NCI-H1092 treated with DMSO at 0.1 percent for 48 hours (cell line): ENCODE data around the gene AKT2.

Experiments used
- DNase-seq: peaks from one replicate; lab custom pipeline; 2025; lab: John Stamatoyannopoulos, UW

AKT2 gene

DNA sequence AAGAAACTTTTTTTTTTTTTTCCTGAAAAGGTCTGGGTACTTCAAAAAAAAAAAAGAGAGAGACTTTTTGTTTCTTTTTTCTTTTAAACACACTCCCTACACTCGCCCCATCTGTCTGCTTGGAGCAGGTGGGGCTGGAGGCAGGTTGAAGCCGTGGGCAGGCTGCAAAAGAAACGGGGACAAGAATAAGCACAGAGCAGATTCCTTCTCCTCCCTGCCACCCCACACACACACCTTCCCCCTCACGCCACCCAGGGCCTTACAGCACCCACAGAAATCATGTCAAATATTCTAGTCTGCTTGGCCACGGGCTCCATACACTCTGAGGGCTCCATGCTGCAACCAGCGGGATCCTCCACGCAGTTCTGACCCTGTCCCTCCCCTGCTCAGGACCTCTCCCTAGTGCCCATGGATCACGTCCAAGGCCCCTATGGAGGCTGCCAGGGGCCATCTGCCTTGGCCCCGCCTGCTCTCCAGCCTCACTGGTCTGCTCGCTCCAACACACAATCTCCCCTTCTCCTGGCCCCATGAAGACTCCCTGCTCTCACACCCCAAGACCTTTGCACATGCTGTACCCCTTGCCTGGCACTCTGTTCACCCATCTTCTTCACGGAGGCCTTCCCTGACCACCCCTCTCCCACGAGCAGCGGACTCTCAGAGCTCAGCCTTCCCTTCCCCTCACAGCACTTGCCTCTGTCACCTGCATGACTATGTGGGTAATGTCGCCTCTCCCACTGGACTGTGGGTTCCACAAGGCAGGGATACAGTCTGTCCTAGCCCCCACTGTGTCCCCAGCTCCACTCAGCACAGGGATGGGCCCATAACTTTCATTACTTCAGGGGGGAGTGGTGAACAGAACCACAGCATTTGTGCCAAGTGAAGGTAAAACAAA, 11.4 kb downstream of the AKT2 start:
- no peak for DNase-seq

GRCh38 chr19:40272261-40272660, 12.9 kb downstream of the AKT2 start:
- no peak for DNase-seq

DNA sequence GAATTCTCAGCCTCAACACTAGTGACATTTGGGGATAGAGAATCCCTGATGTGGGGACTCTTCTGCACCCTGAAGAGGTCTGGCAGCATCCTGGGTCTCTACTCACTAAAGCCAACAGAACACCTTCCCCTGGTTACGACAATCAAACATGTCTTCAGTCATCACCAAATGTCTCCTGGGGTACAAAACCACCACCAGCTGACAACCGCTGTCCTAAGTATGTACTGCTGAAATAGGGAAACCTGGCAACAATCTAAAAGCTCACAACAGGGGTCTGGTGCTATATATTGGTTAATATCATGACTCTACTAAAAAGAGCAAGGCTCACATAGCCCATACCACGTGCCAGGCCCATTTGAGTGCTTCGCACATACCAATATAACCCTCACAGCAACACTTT, 13.4 kb downstream of the AKT2 start:
- no peak for DNase-seq

DNA sequence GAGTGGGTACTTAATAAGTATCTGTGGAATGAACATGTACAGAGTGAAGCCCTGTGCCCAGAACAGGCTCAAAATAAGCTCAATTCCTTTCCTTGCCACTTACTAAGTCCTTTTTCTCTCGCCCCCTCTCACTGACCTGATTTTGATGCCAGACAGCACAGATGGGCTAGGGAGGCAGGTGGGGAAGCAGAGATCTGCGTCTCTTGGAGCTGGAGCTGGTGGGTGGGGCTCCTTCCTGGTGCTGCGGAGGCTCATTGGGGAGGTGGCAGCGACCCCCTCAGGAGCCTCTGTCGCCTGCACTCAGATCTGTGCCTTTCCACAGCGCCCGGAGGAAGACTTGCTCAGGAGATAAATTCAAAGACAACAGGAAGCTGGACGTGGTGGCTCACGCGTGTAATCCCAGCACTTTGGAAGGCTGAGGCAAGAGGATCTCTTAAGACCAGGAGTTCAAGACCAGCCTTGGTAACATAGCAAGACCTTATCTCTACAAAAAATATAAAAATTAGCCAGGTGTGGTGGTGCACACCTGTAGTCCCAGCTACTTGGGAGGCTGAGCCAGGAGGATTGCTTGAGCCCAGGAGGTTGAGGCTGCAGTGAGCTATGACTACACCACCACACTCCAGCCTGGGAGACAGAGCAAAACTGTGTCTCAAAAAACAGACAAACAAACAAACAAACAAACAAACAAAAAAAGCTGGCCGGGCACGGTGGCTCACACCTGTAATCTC, 14.6 kb downstream of the AKT2 start:
- no peak for DNase-seq

- no peak for DNase-seq
Measured at GRCh38 chr19:40269216-40269940, 15.8 kb downstream of the AKT2 start.

DNA sequence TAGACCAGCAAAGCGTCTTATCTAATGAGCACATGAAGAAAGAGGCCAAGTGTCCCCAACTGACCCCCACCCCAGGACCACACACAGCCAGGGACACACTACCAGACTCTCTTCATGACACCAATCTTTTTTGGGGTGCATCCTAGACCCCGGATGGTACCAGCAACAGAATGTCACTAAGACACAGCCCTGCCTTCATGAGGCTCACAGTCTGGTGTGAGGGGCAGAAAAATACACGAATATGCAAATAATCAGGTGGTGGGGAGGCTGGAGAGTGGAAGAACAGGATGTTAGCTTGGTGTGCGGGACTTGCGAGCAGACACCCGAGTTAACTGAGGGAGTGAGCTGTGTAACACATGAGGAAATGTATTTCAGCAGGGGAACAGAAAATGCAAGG, 17.5 kb downstream of the AKT2 start:
- DNase-seq = no peak

- no peak for DNase-seq
Measured at GRCh38 chr19:40266912-40267600, 18.1 kb downstream of the AKT2 start.

DNA sequence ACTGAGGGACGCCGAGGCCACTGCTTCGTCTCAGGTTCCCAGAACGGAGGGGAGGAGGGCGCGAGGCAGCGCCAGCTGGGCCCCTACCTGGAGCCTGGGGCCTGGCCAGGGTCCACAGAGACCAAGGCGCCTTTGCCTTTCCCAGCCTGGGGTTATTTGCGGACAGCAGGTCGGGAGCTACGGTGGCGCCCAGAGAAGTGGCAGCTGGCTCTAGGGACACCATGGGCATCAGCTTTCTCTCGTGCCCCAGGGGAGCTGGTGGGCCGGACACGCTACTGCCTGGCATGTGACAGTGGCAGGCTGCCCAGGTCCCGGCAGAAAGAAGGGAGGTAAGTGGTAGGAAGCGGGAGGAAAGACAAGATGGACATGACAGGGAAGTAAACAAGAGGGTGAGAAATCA, 19.0 kb downstream of the AKT2 start:
- peak; percentile 69 for DNase-seq

DNA sequence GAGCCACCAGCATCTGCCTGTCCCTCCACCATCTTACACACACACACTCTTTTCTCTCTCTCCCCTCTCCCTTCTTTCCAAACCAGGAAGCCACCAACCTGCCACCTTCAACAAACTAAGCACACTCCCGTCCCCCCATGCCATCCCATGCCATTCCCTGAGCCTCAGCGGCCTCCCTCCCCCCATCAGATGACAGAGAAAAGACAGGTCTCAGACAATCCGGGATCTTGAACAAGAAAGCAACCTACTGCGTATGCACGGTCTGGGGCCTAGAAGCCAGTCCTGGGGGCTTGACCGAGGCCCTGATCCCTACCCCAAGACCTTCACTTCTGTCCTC, 19.4 kb downstream of the AKT2 start:
- no peak for DNase-seq

- DNase-seq = no peak
Measured at GRCh38 chr19:40265055-40265762, 19.9 kb downstream of the AKT2 start.

DNA sequence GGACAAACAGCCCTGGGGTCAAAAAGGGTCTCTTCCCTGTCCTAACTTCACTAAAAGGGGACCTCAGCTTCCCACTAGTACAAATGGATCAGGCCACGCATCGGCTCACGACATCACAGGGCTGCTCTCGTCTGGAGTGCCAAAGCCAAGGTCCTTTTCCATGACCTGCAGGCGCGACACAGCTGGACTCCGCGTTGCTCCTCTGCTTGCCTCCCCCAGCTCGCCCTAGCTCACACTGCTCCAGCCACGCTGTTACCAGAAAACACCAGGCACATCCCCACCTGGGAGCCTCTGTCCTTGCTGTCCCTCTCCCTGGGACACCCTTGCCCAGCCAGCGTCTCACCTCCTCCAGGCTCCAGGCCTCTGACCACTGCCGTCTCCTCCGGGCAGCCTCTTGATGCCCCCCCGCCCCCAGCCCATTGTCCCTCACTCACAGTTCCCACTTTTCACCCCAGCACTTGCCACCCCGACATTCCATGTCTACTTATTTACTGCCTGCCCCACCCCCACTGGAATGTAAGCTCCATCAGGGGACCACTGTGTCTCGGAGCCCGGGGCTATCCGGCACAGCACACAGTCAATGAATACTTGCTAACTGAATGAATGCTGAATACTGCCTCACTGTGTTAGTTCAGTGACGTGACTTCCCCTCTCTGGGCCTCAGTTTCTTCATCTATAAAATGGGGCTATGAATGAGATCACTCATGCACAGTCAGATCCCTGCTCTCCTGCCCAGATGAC, 20.7 kb downstream of the AKT2 start:
- no peak for DNase-seq

DNA sequence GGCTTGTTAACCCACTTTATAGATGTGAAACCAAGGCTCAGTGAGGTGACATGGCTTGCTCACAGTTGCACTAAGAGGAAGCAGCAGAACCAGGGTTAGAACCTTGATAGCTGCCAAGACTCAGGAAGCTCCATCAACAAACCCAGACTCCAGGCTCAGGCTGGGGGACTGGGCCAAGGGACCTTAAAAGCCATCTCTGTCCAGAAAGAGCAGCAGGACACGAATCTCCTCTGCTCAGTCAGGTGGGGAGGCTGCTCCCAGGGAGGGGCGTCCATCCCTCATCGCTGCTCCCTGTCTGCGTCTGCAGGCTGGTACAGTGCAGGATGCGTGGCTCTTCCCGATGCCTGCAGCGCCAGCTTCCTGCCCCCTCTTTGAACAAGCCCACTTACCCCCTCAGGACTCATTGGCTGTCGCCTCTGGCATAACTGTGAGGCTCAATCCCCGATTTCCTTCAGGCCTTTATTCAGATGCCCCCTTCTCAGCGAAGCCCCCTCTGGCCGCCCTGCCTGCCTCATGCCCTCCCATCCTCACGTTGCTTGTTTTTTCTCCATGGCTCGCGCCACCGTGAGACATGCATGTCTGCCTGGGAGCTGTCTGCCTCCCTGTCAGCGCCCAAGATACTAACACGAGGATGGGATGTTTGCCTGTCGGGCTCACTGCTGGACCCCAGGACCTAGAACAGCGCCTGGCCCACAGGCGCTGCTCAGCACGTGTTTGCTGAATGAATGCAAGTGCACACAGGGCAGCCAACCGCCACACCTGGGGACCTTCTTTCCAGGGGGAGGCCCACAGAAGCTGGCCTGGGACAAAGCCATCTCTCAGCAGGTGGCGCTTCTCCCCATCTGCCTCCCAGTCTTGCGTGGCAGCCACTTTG, 21.5 kb downstream of the AKT2 start:
- DNase-seq = no peak

GRCh38 chr19:40262422-40262821, 22.7 kb downstream of the AKT2 start:
- DNase-seq = no peak

- DNase-seq = no peak
Measured at GRCh38 chr19:40261631-40262030, 23.5 kb downstream of the AKT2 start.

DNA sequence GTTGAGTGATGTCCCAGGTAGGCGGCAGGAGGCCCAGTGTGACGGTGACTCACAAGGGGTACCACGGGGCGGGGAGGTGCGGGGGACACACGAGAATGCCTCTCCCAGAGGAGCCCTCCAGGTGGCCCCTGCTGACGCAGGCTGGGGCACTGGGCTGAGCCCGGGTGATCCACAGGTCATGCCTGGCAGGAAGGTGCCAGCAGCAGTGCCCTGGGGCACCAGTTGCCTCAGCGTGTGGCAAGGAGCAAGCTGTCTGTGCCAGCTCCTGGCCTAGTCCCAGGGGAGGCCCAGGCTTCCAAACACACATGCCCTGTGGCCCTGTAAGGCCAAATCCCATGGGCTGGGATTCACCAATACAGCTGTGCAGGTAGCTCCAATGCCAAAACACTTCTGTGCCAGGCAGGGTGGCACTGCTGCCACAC, 28.0 kb downstream of the AKT2 start:
- DNase-seq = no peak

- no peak for DNase-seq
Measured at GRCh38 chr19:40256512-40256911, 28.6 kb downstream of the AKT2 start.

DNA sequence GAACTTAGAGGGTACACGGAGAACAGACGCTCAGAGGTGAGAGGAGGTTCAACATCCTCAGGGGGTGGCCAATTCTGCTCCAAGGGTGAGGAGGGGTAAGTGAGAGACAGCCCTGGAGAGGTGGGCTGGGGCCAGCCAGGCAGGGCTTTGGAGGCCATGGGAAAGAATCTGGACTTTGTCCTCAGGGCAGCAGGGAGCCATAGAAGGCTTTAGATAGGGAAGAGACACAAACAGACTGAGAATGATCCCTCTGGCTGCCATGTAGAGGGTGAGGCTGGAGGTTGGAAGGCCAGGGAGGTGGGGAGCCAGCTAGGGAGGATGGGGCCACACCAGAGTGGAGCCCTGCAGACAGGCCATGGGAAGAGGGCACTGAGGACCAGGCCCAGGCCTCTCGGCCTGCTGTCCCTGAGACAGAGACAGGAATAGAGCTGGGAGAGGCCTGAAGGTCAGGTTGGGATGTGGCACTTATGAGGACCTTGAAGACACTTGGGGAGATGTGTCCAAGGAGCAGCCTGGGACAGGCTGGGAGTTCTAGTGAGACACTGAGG, 29.5 kb downstream of the AKT2 start:
- DNase-seq = no peak

DNA sequence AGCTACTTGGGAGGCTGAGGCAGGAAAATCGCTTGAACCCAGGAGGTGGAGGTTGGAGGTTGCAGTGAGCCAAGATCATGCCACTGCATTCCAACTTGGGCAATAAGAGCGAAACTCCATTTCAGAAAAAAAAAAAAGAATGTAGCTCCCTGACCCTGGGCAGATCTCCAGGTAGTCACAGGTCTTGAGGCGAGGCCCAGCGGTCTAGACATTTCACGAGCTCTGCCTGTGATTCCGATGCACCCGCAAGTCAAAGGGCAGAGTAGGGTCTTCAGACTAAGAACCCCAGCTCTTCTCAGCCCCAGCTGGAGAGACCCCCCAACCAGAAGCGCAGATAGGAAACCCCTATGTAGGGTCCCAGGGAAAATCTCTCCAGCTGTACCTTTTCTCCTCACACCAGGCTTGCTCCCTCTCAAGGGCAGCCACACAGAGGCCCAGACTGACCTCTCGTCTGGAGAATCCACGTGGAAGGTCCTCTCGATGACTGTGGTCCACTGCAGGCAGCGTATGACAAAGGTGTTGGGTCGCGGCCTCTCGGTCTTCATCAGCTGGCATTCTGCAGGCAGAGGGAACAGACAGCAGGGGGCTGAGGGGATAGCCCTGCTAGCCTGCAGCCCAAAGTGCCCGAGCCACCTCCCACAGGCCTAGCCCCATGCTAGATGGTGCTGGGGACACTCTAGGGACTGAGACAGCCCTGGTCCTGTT, 30.3 kb downstream of the AKT2 start:
- DNase-seq = no peak

DNA sequence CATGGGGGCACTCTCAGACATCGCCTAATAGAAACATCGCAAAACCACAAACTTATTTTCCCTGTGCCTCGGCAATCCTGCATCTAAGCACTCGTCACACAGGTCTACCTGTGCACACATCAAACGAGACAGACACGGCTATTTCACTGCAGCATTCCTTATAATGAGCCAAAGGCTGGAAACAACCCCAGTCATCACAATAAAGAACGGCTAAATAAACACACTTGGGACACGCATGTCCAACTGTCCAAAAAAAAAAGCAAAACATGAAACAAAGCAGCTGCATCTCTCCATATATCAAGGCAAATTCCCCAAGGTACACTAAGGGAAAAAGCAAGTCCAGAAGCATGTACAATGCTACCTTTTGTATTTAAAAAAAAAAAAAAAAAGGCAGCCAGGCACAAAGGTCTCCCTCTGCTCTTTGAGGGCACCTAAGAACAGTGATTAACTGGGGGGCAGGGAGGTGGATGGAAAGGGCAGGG, 31.5 kb downstream of the AKT2 start:
- DNase-seq = no peak
